IPS-15b (cell line): ENCODE results near the gene E4F1.

Experiments
- H3K27me3 ChIP-seq: one replicate; pipeline ENCODE4 v1.6.1; 2013; ENCODE audit warnings: low read length; ENCODE audit not compliant: control insufficient read depth, insufficient read depth
- H3K36me3 ChIP-seq: one replicate; pipeline ENCODE4 v1.6.1; 2013; ENCODE audit warnings: low read length; ENCODE audit not compliant: control insufficient read depth, insufficient read depth
- H3K4me1 ChIP-seq: one replicate; pipeline ENCODE4 v1.6.1; 2013; ENCODE audit warnings: mild to moderate bottlenecking, low read length; ENCODE audit not compliant: control insufficient read depth, insufficient read depth
- H3K4me3 ChIP-seq: one replicate; pipeline ENCODE4 v1.5.1; 2013; ENCODE audit warnings: low read depth, low read length
- H3K9ac ChIP-seq: one replicate; pipeline ENCODE4 v1.6.1; 2013; ENCODE audit warnings: low read depth, mild to moderate bottlenecking, low read length
- H3K9me3 ChIP-seq: one replicate; pipeline ENCODE4 v1.6.1; 2013; ENCODE audit warnings: mild to moderate bottlenecking, low read length; ENCODE audit not compliant: control insufficient read depth, insufficient read depth

The E4F1 gene

DNA sequence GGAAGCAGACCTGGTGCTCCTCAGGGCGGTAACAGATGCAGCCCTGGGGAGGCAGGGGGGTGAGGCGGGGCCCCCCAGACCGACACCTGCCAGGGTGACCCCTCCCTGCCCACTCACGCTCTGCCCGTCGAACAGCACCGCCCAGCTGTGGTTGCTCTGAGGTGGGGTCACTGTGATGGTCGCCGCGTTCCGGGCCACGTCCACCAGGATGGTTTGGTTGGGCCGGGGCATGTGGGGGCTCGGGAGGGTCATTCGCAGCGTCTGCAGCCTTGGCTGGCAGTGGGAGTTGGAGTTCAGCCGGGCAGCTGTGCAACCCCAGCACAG lies 13.4 kb upstream of the E4F1 start:
- no peaks in the 10 kb centered on the region for H3K9me3 ChIP-seq
- no peaks in the 10 kb centered on the region for H3K27me3 ChIP-seq
- peaks cover 45% of the 10 kb centered on the region for H3K36me3 ChIP-seq
- no peaks in the 10 kb centered on the region for H3K4me1 ChIP-seq
- no peak overlapping the region for H3K9ac ChIP-seq
- no peak overlapping the region for H3K4me3 ChIP-seq

DNA sequence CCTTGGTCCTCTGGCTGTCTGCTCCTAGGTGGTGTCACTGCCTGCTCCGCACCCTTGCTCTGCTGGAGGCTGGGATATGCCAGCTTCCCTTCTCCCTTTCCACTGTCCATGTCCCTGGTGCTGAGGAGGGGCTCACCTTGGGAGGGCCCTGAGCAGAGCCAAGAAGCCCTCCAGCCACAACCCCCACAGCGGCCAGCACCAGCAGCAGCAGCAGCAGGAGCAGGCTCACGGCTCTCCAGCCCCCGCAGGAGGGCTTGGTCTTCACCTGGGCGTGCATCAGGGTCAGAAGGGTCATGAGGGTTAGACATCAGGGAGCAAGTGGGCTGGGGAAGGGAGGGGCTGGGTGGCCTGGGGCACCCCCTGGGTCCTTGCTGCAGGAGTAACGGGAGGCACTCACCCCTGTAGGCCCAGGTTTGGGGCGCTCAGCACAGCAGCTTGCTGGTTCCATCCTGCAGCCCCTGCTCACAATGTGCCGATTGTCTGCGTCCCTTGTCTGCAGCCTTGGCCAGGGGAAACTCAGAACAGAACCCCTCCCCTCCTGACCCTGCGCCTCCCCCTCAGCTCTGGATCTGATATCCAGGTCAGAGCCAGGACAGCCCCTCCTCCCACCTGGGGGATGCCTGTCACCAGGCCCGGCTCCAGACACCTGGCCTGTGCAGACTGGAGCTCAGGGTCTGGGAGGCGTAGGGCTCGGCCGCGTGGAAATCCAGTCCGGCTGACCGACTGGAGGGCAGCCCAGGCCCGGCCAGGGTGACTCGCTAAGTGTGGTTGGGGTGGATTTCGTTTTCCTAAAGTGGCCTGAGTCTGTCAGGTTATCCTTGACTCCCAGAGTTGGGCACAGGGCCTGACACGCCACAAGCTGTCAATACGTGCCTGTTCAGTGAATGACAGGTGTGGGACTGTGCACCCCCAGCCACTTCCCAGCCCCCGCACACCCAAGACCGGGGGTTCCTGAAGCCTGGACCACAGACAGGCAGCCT lies 12.7 kb upstream of the E4F1 start, which contains the start of gene BRICD5:
Gene BRICD5, minus strand, starts transcription at position 478 of the 980 bp plus-strand sequence. Its CDS starts 30 bp downstream, at position 448.
- Histone ChIP-seq H3K27me3 (no peaks in the 10 kb centered on the region), H3K9ac (peak within 1 kb of the TSS; percentile 47), H3K4me1 (no peaks in the 10 kb centered on the region), H3K4me3 (no peak within 1 kb of the TSS), H3K36me3 (peaks cover 45% of the 10 kb centered on the region), H3K9me3 (no peaks in the 10 kb centered on the region)

- Histone ChIP-seq H3K9ac (no peak overlapping the region), H3K9me3 (no peaks in the 10 kb centered on the region), H3K27me3 (no peaks in the 10 kb centered on the region), H3K36me3 (peaks cover 41% of the 10 kb centered on the region), H3K4me3 (no peak overlapping the region), H3K4me1 (no peaks in the 10 kb centered on the region)
Measured at GRCh38 chr16:2211923-2212347, 11.5 kb upstream of the E4F1 start.

GRCh38 chr16:2212362-2213324 lies 10.7 kb upstream of the E4F1 start:
- no peaks in the 10 kb centered on the region for H3K4me1 ChIP-seq
- no peaks in the 10 kb centered on the region for H3K27me3 ChIP-seq
- peaks cover 34% of the 10 kb centered on the region for H3K36me3 ChIP-seq
- no peaks in the 10 kb centered on the region for H3K9me3 ChIP-seq
- H3K4me3 ChIP-seq, result peak overlapping the region; percentile 75
- H3K9ac ChIP-seq, result peak overlapping the region; percentile 12

GRCh38 chr16:2213817-2214718 lies 9.3 kb upstream of the E4F1 start:
- H3K9ac ChIP-seq, result peak overlapping the region; percentile 60
- H3K36me3 ChIP-seq, result peaks cover 20% of the 10 kb centered on the region
- no peaks in the 10 kb centered on the region for H3K4me1 ChIP-seq
- H3K27me3 ChIP-seq, result no peaks in the 10 kb centered on the region
- H3K9me3 ChIP-seq, result no peaks in the 10 kb centered on the region
- peak overlapping the region; percentile 75 for H3K4me3 ChIP-seq

- peak within 1 kb of the TSS; percentile 77 for H3K9ac ChIP-seq
- H3K4me1 ChIP-seq, result no peaks in the 10 kb centered on the region
- peak within 1 kb of the TSS; percentile 89 for H3K4me3 ChIP-seq
- no peaks in the 10 kb centered on the region for H3K9me3 ChIP-seq
- peaks cover 14% of the 10 kb centered on the region for H3K36me3 ChIP-seq
- no peaks in the 10 kb centered on the region for H3K27me3 ChIP-seq
Measured at GRCh38 chr16:2214719-2214968, 8.7 kb upstream of the E4F1 start, which contains the start of gene PGP. Gene PGP (minus strand): TSS chr16:2214840. CDS start chr16:2214777, 63 bp downstream.

GRCh38 chr16:2216330-2216729 lies 7.1 kb upstream of the E4F1 start:
- Histone ChIP-seq H3K36me3 (peaks cover 11% of the 10 kb centered on the region), H3K4me3 (no peak overlapping the region), H3K9ac (no peak overlapping the region), H3K27me3 (no peaks in the 10 kb centered on the region), H3K9me3 (no peaks in the 10 kb centered on the region), H3K4me1 (no peaks in the 10 kb centered on the region)

GRCh38 chr16:2223942-2224486 lies 623 bp downstream of the E4F1 start:
- Histone ChIP-seq H3K27me3 (no peaks in the 10 kb centered on the region), H3K9me3 (no peaks in the 10 kb centered on the region), H3K36me3 (peaks cover 14% of the 10 kb centered on the region), H3K4me1 (no peaks in the 10 kb centered on the region), H3K4me3 (peak overlapping the region; percentile 87), H3K9ac (peak overlapping the region; percentile 87)

GRCh38 chr16:2226245-2226793 lies 2.9 kb downstream of the E4F1 start:
- no peaks in the 10 kb centered on the region for H3K27me3 ChIP-seq
- H3K9ac ChIP-seq, result no peak overlapping the region
- H3K4me1 ChIP-seq, result no peaks in the 10 kb centered on the region
- no peaks in the 10 kb centered on the region for H3K9me3 ChIP-seq
- H3K4me3 ChIP-seq, result no peak overlapping the region
- peaks cover 28% of the 10 kb centered on the region for H3K36me3 ChIP-seq

DNA sequence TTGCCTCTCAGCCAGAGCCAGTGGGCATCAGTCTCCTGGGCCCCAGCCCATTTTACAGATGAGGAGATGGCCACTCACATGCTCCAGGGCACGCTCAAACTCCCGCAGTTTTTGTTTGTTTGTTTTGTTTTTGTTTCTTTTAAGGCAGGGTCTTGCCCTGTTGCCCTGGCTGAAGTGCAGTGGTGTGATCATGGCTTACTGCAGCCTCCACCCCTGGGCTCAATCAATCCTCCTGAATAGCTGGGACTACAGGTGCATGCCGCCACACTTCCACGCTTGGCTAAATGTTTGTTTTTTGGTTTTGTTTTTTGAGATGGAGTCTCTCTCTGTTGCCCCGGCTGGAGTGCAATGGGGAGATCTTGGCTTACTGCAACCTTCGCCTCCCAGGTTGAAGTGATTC lies 3.5 kb downstream of the E4F1 start:
- Histone ChIP-seq H3K9ac (no peak overlapping the region), H3K9me3 (no peaks in the 10 kb centered on the region), H3K27me3 (no peaks in the 10 kb centered on the region), H3K4me1 (no peaks in the 10 kb centered on the region), H3K4me3 (no peak overlapping the region), H3K36me3 (peaks cover 34% of the 10 kb centered on the region)
